NCI-H1694 treated with DMSO at 0.1 percent for 48 hours (cell line): ENCODE results near the gene MAFG.

Experiments
- DNase-seq: peaks from one replicate; lab custom pipeline; 2025; lab: John Stamatoyannopoulos, UW

Gene MAFG

DNA sequence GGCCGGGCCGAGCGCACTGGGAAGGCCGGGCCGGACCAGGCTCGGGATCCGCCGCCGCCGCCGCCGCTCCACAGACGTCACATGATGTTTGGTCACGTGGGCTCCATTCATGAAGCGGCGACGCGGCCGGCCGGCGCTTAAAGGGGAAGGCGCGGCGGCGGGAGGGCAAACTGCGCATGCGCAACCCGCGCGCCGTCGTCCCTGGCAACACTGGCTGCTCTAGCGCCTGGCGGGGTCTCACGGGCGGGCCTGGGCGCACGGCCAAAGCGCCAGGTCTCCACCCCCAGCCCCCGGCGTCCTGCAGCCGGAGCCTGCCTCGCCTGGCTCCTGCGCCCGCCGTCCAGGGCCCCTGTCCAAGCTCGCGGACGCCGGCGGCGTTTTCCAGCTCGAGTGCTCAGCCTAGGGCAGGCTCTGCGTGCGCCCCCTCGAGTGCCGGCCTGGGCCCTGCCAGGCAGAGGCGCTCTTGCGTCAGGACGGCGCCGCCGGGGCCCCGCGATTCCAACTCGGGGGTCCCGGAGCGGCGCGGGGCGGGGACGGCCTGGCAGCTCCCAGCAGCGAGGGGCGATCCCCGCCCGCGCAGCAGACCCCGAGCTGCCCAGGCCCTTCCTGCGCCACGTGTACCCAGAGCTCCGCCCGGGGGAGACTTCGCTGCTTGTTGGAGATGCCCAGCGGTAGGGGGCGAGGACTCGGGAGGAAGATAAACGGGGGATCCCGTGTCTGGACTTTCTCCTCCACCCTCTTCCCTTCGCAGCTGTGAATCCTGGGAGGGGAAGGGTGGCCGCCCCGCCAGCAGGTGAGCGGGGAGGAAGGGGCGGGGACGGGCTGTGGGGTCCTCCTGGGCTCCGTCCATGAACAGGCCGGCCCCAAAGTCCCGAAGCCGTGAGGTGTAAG lies at the start of gene MAFG:
Gene MAFG, minus strand, starts transcription at position 83 of the 891 bp plus-strand sequence. CDS start 4,550 bp downstream, outside the sequence.
- DNase-seq = peak; percentile 95

DNA sequence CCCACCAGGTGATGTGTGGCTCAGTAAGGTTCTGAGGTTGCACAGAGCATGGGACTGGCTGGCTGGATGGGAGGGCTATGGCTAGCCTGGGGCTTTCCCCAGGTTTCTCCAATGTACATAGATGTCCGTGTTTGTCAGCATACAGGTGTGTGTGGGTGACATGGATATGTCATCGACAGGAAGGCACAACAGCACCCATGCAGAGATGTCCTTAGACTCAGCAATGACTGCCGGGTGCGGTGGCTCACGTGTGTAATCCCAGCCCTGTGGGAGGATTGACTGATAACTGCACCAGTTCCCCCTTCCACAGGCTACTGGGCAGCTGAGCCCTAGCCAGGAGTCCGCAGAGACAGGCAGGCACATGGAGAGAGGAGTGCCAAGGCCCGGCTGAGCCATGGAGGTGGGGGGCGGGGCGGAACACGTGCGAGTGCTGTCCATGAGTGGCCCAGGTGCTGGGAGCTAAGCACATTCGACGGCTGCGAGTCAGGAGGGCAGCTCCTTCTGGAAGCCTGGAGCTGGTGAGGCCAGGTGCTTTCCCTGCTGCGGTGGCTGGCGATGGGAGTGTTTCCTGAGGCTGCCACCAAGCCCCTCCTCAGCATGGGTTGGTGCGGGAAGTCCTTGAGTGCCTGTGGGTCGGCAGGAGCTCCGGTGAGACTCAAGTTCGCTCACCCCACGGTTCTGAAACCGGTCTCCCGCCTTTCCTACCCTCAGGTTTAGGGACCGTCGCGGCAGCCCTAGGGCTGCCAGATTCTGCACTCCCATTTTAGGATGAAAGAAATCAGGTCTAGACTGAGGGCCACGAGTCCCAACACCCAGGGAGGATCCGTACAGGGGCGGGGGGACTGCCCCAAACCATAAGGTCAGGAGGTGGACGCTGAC lies 49.0 kb upstream of the MAFG start:
- DNase-seq = peak; percentile 58

DNA sequence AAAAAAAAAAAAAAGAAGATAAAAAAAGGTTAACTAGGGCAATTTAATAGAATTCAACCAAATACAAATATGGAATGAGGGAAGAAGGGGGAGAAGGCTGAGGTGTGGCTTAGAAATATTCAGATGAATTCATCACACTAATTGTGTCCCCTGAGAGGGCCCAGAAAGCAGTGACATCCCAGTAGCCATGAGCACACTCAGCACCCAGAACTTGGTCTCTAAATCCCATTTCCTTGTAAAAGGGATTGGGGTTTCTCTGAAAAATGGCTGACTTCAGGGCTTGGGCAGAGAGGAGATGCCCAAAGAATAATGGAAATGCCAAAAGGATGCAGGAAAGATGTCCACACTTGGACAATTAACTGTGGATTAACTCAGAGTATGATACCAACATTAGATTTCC lies 45.9 kb upstream of the MAFG start:
- DNase-seq = no peak

DNA sequence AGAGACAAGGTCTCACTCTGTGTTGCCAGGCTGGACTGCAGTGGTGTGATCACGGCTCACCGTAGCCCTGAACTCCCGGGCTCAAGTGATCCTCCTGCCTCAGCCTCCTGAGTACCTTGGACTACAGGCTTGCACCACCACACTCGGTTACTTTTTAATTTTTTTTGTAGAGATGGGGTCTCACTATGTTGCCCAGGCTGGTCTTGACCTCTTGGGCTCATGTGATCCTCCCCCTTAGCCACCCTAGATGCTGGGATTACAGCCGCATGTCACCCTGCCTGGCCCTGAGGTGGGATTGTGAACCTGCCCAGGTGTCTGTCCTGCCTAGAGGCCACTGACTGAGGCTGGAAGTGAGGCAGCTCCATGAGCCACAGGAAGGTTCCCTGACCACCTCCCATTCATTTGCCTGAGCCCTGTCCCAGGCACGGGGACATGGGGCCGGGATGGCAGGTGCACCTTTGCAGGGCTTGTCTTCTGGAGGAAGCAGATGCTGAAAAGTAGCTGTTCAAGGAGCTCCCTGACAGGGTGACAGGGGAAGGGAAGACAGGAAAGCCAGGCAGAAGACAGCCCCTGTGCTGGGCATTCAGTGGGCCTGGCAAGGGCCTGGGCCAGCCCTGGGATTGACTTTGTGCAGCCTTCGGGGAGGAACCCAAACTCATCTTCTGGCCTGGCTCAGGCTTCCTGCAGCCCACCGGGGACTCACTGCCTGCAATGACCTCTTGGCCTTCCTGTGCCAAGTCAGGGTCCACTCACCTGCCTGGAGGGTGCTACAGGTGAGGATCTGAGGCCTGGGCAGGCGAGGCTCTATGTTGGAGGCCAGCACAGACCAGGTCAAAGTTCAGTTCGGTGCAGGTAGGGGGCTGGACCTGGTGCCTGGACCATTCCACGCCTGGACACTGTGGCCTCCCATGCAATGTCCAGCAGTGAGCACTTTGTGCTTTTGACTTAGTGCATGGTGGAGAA lies 41.6 kb upstream of the MAFG start:
- no peak for DNase-seq

DNA sequence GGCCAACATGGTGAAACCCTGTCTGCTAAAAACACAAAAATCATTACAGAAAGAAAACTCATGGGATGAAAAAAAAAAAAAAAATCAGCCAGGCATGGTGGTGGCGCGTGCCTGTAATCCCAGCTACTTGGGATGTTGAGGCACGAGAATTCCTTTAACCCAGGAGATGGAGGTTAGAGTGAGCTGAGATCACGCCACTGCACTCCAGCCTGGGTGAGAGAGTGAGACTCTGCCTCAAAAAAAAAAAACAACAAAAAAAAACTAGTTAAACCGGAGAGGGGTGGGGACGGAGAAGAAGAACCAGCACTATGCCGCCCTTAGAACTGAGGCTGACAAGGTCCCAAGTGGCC lies 40.8 kb upstream of the MAFG start:
- no peak for DNase-seq

DNA sequence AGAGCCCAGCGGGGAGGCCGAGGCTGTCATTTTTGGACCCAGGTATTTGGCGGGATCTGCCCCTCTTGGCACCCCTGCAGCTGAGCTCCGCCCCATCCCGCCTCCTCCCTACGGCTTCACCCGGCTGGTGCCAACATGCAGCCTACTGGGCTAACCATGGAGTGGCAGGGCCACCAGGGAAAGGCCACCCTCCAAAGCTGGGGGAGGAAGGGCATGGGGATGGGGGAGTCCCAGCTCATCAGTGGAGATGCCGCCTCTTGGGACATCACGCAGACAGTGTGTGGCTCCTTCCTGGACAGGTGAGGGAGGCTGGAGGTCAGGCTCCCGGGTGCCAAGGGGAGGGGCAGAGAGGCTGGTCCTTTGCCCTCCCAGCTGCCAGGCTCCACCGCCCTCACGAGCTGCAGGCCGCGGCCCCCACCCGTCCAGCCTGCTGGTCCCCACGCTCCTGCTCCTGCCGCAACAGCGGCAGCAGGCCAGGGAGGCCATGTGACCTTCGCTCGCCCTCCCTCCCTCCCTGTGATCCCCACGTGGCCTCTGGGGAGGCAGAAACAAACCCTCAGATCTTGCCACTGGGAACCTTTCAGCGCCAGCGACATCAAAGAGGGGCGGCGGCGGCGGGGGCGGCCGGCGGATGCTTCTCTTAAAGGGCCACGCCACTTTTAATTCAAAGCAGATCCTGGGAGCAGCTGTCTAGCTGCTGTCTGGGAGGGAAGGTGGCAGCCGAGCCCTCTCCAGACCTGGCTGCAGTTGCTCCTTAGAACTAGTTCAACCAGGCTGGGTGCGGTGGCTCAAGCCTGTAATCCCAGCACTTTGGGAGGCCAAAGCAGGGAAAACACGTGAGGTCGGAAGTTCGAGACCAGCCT lies 40.2 kb upstream of the MAFG start:
- DNase-seq = peak; percentile 76

DNA sequence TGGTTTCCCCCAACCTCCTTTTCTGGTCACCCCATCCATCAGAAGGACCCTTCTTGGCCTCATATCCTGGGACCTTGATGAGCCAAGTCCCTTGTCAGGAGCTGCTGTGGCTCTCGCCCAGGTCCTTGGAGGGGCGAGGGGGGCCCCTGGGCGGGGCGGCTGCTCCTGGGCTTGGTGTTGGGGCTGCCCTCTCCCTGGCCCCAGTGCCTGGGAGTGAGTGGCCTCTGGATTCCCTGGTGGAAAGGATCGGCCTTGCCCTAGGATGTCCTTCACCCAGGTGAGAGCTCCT lies 39.7 kb upstream of the MAFG start:
- DNase-seq = no peak

DNA sequence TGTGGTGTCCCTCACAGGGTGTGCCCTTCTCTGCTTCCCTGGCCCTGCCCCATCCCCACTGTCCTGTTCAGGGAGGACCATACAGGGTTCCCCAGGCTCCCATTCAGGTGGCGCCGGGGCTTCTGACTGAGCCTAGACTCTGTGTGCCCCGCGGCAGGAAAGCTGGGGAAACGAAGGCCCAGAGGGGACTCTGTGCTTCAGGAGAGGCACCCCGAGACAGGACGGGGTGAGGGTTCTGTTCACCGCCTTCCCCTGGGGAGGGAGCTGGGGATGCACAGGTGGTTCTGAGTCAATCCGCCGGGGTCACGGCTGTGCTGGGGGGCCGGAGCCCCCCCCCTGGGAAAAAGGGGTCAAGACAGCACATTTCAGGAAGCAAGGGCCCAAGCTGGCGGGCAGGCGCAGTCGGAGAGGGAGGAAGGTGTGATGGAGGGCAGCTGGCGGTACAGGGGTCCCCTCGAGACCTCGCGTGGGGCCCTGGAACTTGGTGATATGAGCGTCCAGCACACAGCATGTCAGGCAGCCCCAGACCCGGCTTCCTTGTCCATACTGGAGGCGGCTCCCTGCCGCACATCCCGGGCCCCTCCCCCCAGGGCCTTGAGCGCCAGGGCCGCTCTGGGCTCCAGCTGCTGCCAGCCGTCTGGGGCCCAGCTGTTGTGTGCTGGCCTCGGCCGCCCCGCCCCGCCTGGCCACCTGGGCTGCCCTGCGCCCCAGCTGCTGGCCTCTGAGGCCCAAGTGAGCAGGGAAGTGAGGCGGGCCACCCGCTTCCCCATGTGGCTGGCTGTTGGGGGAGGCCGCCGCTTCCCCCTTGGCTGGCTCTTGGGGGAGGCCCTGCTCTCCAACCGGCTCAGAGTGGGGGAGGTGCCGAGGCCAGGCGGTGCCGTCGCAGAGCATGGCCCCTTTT lies 39.1 kb upstream of the MAFG start:
- DNase-seq = peak; percentile 20

DNA sequence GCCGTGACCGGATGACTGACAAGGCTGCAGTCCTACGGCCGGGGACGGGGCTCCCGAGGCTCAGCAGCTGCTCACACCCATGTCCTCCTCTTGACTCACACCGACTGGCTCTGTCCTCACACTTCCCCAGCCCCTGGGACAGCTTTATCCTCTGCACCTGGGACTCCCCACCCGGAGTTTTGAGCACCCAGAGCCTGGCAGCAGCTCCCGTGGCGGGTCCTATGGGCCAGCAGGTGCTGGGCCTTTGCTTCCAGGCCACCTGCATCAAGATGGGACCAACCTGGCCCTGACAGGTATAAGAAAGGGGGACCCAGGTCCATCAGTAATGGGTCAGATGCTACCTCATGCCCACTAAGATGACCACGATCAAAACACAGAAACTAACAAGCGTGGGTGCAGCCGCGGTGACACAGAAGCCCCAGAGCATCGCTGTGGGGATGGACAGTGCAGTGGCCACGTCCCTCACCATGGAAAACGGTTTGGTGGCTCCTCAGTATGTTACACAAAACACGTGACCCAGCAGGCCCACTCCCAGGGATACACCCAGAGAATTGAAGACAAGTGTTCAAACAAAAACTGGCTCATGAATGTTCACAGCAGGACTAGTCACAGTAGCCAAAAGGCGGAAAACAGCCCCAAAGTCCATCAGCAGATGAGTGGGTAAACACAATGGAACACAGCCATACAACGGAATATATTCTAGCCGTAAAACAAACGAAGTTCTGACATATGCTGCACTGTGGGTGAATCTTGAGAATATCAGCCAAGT lies 36.7 kb upstream of the MAFG start:
- no peak for DNase-seq

DNA sequence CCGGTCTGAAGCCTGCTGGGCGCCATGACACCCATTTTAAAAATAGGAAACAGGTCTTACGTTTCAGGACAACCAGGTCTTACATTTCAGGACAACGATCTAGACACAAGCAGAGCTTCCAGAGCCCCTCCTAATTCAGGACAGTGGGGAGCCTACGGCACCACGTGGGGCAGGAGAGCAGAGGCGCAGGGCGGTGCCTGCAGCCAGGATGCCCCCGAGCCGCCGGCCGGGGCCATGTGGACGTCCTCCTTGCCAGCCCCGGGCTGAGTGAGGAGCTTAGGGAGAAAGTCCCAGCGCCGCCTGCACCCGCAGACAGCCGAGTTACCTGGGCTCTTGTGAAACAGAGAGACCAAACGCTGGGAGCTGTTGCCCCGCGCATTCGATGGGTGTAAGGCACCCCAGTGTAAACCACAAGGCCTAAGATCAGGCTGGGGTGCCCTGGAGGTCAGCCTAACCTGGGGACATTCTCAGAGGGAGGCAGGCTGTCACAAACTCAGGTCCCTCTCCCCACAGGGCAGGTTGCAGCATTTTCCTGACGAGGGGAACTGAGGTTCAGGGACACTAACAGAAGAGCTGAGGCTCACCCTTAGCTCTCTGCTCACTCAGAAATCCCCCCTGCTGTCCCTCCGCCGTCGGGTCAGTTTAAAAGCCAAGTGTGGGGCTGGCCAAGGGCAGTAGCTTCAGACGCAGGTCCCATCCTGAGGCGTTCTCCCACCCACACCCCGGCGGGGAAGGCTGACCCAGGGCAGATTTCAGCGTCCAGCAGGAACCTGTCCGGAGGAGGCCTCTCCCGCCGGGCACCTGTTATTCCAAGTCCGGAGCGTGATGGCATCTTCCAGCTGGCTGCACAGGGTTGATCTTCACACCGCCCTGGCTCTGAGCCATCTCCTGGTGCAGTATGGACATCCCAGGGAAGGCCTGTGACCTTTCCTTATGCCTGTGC lies 35.2 kb upstream of the MAFG start:
- DNase-seq = no peak

DNA sequence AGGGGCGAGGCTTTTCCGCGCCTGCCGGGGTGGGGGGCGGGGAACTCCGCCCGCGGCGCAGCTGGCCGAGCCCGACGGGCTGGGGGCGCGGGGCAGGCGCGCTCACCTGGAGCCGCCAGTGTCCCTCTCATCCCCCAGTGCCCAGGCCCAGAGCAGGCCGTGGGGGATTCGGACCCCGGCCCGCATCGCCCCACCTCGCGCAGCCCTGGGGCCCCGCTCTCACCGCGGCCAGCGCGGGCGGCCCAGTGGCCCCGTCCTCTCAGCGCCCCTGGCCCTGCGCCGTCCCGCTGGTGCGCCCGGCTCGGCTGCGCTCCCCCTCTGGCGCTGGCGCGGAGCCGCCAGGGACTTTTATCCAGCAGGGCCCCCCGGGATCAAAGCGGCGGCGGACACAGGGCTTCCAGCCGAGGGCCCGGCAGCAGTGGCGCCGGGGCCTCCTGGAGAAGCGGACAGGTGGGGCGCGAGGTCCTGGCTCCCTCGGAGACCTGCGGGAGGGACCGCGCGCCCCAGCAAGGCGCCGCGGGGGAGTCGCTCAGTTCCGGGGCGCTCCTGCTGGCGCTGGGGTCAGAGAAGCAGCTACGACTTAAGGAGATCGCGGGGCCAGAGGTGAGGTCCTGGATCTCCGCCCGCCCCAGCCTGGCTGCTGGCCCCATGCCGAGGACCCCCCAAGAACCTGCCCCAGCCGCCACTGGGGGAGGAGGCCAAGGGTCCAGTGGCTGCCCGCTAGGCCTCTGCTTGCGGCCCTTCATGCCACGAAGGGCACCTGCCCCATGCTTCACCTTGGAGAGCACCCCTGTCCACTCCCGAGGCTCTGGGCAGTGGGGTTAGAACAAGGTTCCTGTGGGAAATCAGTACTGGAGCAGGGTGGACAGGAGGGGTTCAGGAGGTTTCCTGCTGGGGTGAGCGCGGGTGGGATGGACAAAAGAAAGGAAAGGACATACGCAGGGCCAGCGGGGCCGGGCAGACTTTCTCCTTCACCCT lies 34.3 kb upstream of the MAFG start:
- DNase-seq = no peak

DNA sequence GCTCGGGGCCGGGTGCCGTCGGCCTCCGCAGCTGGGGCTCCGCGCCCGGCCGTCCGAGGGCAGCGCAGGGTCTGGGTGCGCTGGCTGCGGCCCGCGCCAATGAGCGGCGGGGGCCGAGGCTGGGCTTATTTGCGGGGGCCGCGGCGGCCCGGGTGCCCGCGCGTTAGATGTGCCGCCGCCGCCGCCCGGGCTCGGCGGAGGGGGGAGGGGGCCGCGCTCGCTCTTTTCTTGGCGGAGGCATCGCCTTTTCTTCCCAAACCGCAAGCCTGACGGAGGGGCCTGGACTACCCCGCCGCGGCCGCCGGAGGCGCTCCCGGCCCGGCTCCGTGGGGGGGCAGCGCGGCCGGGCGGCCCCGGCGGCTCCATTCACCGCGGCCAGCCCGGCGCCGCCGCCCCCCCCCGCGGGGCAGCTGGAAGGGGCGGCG lies 33.6 kb upstream of the MAFG start, which contains the start of gene NOTUM:
Gene NOTUM, minus strand, starts transcription at position 101 of the 425 bp plus-strand sequence. CDS start 278 bp downstream, outside the sequence.
- no peak for DNase-seq

DNA sequence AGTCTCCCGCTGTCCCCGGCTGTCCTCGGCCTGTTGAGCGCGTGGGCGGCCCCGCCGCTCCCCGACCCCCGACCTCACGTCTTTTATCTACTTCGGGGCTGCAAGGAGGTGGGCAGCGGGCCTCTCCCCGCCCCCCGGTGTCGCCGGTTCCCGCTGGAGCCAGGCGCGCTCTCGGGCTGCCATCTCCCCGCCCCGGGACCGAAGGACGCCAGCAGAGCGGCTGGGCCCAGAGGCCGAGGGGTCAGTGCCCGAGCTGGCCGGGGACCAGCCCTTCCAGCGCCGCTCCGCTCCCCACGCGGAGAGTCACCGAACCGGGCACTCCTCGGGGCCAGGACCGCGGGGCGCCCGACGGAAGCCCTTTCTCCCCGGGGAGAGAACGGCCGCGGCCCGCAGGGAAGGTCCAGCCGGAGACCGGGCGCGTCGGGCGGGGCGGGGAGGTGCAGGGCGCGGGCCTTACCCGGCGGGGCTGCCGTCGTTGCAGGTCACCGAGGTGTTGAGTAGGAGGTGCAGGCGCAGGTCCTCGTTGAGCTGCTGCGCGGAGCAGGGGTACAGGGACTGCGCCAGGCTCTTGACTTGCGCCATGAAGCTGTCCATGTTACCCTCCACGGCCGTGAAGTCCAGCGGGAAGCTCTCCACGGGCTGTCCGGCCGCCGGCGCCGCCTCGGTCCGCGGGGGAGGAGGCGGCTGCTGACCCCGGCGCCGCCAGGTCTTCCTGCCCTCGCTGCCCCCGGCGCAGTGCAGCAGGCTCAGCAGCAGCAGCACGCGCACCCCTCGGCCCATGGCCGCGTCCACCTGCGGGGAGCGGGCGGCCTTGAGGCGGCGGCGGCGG lies 32.8 kb upstream of the MAFG start:
- DNase-seq = no peak

DNA sequence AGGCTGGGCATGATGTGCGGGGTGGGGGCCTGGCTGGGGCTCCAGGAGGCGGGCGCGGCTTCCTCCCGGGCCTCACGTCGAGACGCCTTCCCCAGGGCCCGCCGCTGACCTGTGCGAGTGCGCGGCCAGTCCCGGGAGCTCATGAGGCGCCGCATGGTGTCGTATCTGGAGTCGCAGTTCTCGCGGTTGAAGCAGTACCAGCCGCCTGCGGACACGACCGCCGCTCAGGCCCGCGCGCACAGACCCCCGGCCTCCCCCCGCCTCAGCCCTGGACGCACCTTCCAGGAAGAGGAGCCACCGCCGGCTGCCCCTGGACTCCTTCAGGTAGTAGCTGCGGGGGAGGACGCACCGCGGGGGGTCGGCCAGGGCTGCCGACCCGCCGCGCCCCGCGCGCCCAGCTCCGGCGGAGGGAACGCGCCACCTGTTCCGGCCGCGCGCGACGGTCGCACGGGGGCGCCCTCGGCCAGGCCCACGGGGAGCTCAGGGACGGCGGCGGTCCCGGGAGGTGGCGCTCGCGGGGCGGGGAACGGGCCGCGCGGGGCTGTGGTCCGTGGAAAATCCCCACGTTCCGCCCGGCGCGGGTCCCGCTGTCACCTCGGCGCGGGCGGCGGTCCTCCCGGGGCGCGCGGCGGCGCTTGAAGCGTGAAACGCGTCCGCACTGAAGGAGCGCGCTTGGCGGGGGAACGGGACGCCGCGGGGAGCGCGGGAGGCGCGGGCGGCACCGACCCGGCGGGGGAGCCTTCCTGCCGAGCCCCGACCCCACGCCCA lies 32.0 kb upstream of the MAFG start:
- peak; percentile 28 for DNase-seq
